HepG2 (cell line): ENCODE measurements around the gene FIBCD1. TPM values are rescaled to one million over a fixed set of nuclear protein-coding genes. Genes with fewer than 3 reads are reported as not detected.

ENCODE experiments used
- ATAC-seq: fragments of 200-7000 bp; cut with Tn5 transposase; 3 replicates; pipeline ENCODE4 v1.9.1; 2020; ENCODE audit warnings: mild to moderate bottlenecking, moderate library complexity
- BruUV-seq: library from RNA; stranded (reverse); fragments of 400-500 nt; replicated peaks from 2 replicates; lab custom pipeline; 2021; lab: Mats Ljungman, UMichigan
- CTCF ChIA-PET: fragments of 300-600 bp; formaldehyde crosslinking; extraction: SDS; loops from one replicate; lab custom pipeline; 2021; ENCODE audit warnings: low total read pairs, inconsistent platforms, low intra/inter-chr PET ratio; lab: Yijun Ruan, JAX
- POLR2A ChIA-PET: fragments of 350-600 bp; sonication (Branson Sonifier 250); formaldehyde crosslinking; loops from one replicate; lab custom pipeline; 2020; ENCODE audit warnings: antibody characterized with exemption, inconsistent platforms; lab: Yijun Ruan, JAX
- DNase-seq: peaks from one replicate; pipeline ENCODE4 v3.0.0-alpha.2; 2015; ENCODE audit warnings: low spot score
- FAIRE-seq: peaks from 3 replicates; lab custom pipeline; 2011; peaks lifted over from hg19 to GRCh38; lab: Jason Lieb, UNC
- H2AFZ ChIP-seq: one replicate; pipeline ENCODE4 v1.6.1; 2011; ENCODE audit warnings: low read length, inconsistent platforms
- H3K27ac ChIP-seq: fragments of 300-600 bp; 3 replicates; pipeline ENCODE4 v1.8.0; 2011; ENCODE audit warnings: mixed run types, mild to moderate bottlenecking, mixed read lengths, low read length, inconsistent platforms; ENCODE audit not compliant: insufficient read depth; ENCODE audit errors: extremely low read length
- H3K27me3 ChIP-seq, 2 experiments: fragments of 200-600 bp in 1 of 2; 2 replicates in 1 of 2; 3 replicates in 1 of 2; pipeline versions ENCODE4 v1.6.0 to v1.8.0; 2011; ENCODE audit warnings: low read length in 2 of 2, mild to moderate bottlenecking in 2 of 2, moderate library complexity in 2 of 2, inconsistent platforms in 1 of 2; ENCODE audit not compliant: insufficient read depth in 2 of 2, control insufficient read depth in 1 of 2
- H3K36me3 ChIP-seq, 2 experiments: fragments of 200-600 bp in 1 of 2; replicated peaks in 1 of 2; 2 replicates in 1 of 2; 3 replicates in 1 of 2; pipeline versions ENCODE4 v1.5.1 to v1.8.0; 2011; ENCODE audit warnings: low read length in 2 of 2, inconsistent platforms in 1 of 2; ENCODE audit not compliant: insufficient read depth in 2 of 2, control insufficient read depth in 1 of 2
- H3K4me1 ChIP-seq: 2 replicates; pipeline ENCODE4 v1.5.1; 2012; ENCODE audit warnings: low read length, inconsistent platforms; ENCODE audit not compliant: insufficient read depth
- H3K4me2 ChIP-seq: 2 replicates; pipeline ENCODE4 v1.6.0; 2011; ENCODE audit warnings: low read depth, low read length, inconsistent platforms
- H3K4me3 ChIP-seq, 3 experiments: fragments of 200-600 bp in 1 of 3; sonication (generic), shearing (Covaris generic) in 1 of 3; replicated peaks in 1 of 3; 2 replicates each; pipeline ENCODE4 v1.5.1; 2011 to 2016; ENCODE audit warnings: low read length in 3 of 3, inconsistent platforms in 2 of 3, low read depth in 2 of 3, mild to moderate bottlenecking in 2 of 3, control low read depth in 1 of 3, mixed read lengths in 1 of 3; ENCODE audit not compliant: insufficient read depth in 1 of 3
- H3K79me2 ChIP-seq: one replicate; pipeline ENCODE4 v1.6.1; 2011; ENCODE audit warnings: low read length, inconsistent platforms; ENCODE audit not compliant: insufficient read depth
- H3K9ac ChIP-seq: 2 replicates; pipeline ENCODE4 v1.6.0; 2011; ENCODE audit warnings: mild to moderate bottlenecking, low read depth, low read length, inconsistent platforms; ENCODE audit not compliant: insufficient read depth
- H3K9me3 ChIP-seq: 2 replicates; pipeline ENCODE4 v1.5.1; 2012; ENCODE audit warnings: mild to moderate bottlenecking, low read length
- H4K20me1 ChIP-seq: 2 replicates; pipeline ENCODE4 v1.6.0; 2011; ENCODE audit warnings: inconsistent platforms, mild to moderate bottlenecking, low read length, moderate library complexity; ENCODE audit not compliant: insufficient read depth
- AGO2 ChIP-seq: fragments of 200-400 bp; formaldehyde crosslinking; optimal IDR thresholded peaks from 2 replicates; pipeline ENCODE3; 2017; ENCODE audit warnings: mild to moderate bottlenecking, low read depth, low read length, moderate library complexity
- ISL2 ChIP-seq: sonication (generic); formaldehyde crosslinking; IDR thresholded peaks from 2 replicates; pipeline ENCODE4 v1.5.0; 2020; ENCODE audit warnings: missing genetic modification reagents
- ZNF687 ChIP-seq: sonication (generic); formaldehyde crosslinking; IDR thresholded peaks from 2 replicates; pipeline ENCODE4 v1.5.1; 2020; ENCODE audit warnings: mild to moderate bottlenecking, missing genetic modification reagents, moderate library complexity
- ZNF710 ChIP-seq: sonication (generic); formaldehyde crosslinking; IDR thresholded peaks from 2 replicates; pipeline ENCODE4 v1.5.0; 2020; ENCODE audit warnings: mild to moderate bottlenecking, missing genetic modification reagents, borderline replicate concordance
- WGBS: methylation state at CpG from one replicate; pipeline ENCODE4 v1.1.6; 2017; ENCODE audit warnings: low lambda C conversion rate; 5-methylcytosine and 5-hydroxymethylcytosine counted together
- in situ Hi-C: cut with HindIII; loops from 2 replicates; pipeline ENCODE4 v1.10.0; 2017; ENCODE audit warnings: low pct_unique_long_range_greater_than_20kb; ENCODE audit not compliant: extremely low pct_ligation_motif_present
- intact Hi-C: fragments of 100-400 bp; cut with micrococcal nuclease; formaldehyde crosslinking; loops from one replicate; pipeline ENCODE4 v1.10.0; 2022; ENCODE audit not compliant: unreplicated experiment
- polyA plus RNA-seq, 8 experiments: library from polyadenylated mRNA; depleted of rRNA in 3 of 8; stranded (reverse) in 7 of 8; unstranded in 1 of 8; fragments of >200 nt; fragmentation: Illumina TruSeq in 4 of 8; extraction: Trizol in 4 of 8; gene quantifications; 2 replicates each; pipeline versions ENCODE4 v1.2.1 to v1.2.3, GENCODE V29; 2011 to 2016; ENCODE audit warnings: low read depth in 4 of 8, missing spikeins in 1 of 8, mixed read lengths in 1 of 8; ENCODE audit not compliant: insufficient read depth in 1 of 8
- total RNA-seq, 5 experiments: library from RNA; depleted of rRNA; stranded (reverse); fragments of >200 nt; fragmentation: Illumina TruSeq; extraction: Trizol; gene quantifications; 2 replicates each; pipeline ENCODE4 v1.2.3, GENCODE V29; 2016; ENCODE audit warnings: low read depth in 1 of 5

Gene FIBCD1
- total and polyA plus RNA-seq, 2 of the 13 experiments (the other 11 are each of a cell fraction or from before 2014, with no cell fraction given) = 0.55 to 0.89 TPM

GRCh38 chr9:130862747-130863146, 76.3 kb downstream of the FIBCD1 start:
- Histone ChIP-seq H2AFZ (no peak overlapping the region), H3K4me3 (no peak overlapping the region), H3K9me3 (no peaks in the 10 kb centered on the region), H3K4me2 (no peak overlapping the region), H3K79me2 (no peaks in the 10 kb centered on the region), H3K27me3 (no peaks in the 10 kb centered on the region), H3K9ac (no peak overlapping the region), H3K27ac (no peak overlapping the region), H3K36me3 (peaks cover 23 to 68% of the 10 kb centered on the region in 2 experiments), H3K4me1 (peaks cover 6% of the 10 kb centered on the region), H4K20me1 (peaks cover 17% of the 10 kb centered on the region)
- ChIA-PET CTCF (interaction anchor here (1.5 to 2.3 kb wide), 3 partner anchors 92 to 162 kb away, joined by 13 to 14 read pairs (median 14); no protein-coding TSS in a partner anchor), POLR2A (no interaction called here)
- WGBS = 98% methylated on average over 23 of the region's 23 CpGs
- no TSS peak for BruUV-seq
- in situ Hi-C loops = loop anchor here (5.0 kb wide), 2 partner anchors 90 to 150 kb away; no protein-coding TSS in a partner anchor
- no peak for DNase-seq
- TF ChIP-seq ISL2 (CRISPR knock-in tag) = no peak
- TF ChIP-seq ZNF710 = no peak
- TF ChIP-seq AGO2 = peak; percentile 27
- 0 out of 2 replicates have a peak, but pooled peaks have one; percentile 17 for TF ChIP-seq ZNF687 (CRISPR knock-in tag)
- no peak for FAIRE-seq
- intact Hi-C loops = loop anchor here (1.0 kb wide), 2 partner anchors 91 to 155 kb away; no protein-coding TSS in a partner anchor
- ATAC-seq = no peak
